ENCODE results near the gene NDOR1.
A peak's percentile ranks its signal among the peaks of the same experiment; 100 is the strongest.
"Not testable (repeated sequence)": the region's sequence is repeated elsewhere in the genome, so short reads cannot be mapped to it uniquely, and the experiment has no call there.

NDOR1 gene

DNA sequence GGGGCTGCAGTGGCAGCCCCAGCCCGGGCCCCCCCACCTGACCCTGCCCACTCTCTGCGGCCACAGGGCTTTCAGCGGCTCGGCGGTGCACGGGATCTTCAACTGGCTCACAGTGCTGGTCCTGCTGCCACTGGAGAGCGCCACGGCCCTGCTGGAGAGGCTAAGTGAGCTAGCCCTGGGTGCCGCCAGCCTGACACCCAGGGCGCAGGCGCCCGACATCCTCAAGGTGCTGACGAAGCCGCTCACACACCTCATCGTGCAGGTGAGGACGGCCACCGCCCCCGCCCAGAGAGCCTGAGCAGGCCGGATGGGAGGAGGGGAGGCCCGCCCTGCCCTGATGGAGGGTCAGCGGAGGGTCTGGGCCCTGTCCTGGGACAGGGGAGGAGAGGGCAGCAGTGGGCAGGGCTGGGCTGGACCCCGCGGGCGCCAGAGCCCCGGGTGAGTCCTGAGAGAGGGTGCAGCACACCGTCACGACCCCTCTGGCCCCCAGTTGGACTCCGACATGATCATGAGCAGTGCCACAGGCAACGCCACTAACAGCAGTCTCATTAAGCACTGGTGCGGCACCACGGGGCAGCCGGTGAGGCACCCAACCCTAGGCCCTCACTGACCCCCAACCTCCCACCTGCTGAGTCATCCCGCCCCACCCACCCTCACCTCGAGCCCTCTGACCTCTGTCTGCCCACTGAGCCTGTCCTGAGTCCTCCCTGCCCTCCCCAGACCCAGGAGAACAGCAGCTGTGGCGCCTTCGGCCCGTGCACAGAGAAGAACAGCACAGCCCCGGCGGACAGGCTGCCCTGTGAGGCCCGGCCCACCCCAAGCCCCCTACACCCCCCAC lies 27.9 kb downstream of the NDOR1 start:
- DNase-seq = no peak

DNA sequence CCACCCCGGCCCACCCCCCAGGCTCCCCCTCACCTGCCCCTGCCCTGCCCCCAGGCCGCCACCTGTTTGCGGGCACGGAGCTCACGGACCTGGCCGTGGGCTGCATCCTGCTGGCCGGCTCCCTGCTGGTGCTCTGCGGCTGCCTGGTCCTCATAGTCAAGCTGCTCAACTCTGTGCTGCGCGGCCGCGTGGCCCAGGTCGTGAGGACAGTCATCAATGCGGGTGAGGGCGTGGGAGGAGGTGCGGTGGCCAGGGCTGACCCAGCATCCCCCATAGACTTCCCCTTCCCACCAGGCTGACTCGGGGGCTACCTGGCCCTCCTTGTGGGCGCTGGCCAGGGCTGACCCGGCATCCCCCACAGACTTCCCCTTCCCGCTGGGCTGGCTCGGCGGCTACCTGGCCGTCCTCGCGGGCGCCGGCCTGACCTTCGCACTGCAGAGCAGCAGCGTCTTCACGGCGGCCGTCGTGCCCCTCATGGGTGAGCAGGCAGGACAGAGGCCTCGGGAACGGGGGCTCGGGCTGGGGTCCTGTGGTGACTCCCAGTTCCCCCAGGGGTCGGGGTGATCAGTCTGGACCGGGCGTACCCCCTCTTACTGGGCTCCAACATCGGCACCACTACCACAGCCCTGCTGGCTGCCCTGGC lies 28.7 kb downstream of the NDOR1 start:
- DNase-seq = no peak

DNA sequence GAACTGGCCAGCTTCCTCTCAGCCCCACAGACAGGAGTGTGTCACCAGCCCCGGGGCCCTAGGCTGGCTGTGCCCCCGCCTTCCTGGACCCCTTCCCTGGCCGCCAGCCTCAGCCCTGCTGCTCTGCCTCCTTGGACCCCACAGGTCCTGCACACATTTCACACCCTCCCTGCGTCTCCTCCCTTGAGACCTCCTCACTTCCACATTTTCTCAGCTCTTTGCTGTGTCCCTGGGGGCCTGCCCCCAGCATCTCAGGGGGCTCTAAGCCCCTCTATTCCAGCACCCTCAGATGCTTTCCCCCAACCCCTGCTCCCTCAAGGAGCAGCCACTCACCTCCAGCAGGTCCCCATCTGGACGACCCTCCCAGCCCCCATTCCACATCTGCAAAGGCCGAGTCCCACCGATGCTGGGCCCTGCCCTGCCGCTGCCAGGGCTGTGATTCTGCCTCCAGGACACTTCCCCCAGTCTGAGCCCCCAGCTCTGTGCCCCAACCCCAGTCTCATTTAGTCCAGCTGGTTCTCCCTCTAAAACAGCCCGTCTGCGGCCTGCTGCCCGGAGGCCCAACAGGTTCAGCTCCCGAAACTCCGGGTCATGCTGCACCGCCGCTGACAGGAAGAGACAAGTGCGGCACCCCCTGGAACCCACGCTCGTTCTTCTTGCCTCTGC lies 29.4 kb downstream of the NDOR1 start:
- DNase-seq = no peak

DNA sequence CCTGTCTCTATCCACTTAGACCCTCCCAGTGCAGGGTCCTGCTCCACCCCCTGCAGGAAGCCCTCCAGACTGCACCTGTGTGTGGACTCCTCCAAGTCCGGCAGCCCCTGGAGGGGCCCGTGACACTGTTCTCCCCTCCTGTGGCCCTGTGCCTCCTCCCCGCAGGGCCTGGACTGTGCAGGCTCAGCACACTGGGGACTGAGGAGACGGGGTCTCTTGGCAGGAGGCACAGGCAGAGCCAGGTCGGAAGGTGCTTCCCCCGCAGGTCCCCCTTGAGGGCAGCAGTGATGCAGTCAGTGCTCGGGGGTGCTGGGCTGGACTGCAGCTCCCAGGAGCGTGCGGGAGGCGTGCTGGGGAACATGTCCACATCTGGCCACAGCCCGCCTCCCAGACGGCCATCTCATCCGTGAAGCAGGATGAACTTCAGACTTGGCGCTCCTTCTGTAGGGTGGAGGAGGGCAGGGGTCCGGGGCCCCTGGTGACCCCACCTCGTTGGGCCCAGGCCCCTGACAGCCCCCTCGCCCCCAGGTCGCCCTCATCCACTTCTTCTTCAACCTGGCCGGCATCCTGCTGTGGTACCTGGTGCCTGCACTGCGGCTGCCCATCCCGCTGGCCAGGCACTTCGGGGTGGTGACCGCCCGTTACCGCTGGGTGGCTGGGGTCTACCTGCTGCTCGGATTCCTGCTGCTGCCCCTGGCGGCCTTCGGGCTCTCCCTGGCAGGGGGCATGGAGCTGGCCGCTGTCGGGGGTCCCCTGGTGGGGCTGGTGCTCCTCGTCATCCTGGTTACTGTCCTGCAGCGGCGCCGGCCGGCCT lies 30.1 kb downstream of the NDOR1 start:
- DNase-seq = no peak

DNA sequence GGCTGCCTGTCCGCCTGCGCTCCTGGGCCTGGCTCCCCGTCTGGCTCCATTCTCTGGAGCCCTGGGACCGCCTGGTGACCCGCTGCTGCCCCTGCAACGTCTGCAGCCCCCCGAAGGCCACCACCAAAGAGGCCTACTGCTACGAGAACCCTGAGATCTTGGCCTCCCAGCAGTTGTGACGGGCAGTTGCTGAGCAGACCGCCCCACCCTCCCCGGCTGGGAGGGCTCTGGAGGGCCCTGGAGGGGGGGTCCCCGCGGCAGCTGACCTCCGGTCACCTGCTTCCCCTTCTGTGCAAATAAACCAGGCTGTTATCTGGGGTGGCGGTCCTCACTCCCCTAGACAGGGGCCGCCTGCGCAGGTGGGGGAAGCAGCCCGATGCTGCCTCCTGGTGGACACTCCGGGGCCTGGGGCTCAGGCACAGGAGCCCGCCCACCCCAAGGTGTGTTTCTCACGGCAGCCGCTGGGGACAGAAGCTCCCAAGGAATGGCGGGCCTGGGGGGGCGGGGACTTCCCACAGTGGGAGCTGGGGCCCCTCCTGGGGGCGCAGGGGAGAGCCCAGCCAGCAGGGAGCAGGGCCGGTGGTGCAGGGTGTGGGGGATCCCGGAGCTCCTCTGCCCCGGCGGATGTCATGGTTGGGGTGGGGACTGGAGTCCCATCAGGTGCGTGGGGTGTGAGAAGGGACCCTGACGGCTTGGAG lies 30.9 kb downstream of the NDOR1 start:
- DNase-seq = peak; percentile 46 to 71

DNA sequence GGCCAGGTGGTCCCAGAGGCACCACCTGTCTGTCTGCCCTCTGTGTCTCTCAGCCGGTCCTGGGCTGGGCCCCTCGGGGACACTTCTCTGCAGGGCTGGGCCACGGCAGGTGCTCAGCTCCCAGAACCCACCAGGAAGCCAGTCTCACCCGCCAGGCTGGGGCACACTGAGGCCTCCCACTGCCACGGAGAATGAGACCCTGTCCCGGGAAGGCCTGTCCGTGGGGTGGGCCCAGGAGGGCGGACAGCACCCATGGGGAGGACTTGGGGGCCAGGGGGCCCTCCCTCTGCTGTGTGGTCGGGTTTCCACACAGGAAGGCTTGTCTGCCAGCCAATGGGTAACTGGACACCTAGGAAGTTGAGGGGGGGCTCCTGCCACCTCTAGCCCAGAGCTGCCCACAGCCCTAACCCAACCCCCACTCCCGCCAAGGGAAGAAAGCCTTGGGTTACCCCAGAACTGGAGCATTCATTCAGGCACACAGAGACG lies 31.5 kb downstream of the NDOR1 start:
- no peak for DNase-seq

DNA sequence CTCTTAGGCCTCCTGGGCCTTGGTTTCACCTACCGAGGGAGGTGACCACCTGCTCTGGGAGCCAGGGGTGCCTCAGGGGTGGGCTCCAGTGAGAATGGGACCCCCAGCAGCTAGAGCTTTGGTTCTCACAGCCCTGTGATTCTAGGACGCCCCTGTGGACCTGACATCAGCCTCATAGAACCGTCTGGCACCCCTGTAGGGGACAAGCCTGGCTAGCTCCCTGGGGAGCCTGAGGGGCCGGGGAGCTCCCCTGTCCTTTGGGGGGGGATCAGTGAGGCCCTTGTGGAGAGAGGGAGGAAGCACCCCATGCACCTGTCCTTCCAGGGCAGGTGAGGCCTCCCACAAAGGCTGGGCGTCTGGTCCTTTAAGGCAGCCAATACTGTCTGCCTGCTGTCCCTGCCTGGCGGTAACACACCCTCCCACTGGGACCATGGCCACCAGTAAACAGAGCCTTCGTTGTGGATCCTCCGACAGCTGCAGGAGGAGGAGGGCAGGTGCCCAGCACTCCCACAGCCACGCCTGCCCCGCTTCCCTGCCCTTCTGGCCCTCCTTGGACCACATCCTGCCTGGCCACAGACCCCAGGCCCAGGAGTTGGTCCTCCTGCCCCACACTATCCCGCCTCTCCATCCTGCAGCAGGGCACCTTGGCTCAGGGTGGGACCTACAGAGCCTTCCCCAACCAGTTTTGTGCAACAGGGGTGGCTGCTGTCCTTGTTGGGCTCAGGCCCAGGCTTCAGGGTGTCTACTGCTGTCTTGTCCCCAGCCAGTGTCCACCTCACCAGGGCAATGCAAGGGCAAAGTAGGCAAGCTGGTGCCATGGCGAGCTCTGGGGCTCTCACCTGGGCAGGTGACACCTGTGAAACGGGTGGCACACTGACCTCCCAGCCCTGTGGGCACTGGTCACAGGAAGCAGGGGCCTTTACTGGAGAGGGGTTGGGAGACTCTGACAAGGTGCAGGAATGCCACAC lies 32.5 kb downstream of the NDOR1 start:
- DNase-seq = peak; percentile 50 to 70

DNA sequence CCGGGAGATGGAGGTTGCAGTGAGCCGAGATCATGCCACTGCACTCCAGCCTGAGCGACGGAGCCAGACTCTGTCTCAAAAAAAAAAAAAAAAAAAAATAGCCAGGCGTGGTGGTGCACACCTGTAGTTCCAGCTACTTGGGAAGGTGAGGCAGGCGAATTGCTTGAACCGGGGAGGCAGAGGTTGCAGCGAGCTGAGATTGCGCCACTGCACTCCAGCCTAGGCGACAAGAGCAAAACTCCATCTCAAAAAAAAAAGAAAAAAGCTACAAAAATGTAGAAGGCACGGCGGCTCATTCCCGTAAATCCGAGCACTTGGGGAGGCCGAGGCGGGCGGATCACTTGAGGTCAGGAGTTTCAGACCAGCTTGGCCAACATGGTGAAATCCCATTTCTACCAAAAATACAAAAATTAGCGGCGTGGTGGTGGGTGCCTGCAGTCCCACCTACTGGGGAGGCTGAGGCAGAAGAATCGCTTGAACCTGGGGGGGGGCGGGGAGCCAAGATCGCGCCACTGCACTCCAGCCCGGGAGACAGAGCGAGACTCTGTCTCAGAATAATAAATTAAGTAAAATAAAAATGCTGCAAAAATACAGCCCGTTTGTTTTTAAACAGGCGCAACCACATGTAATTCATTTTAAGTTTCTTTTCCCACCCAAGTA lies 34.2 kb downstream of the NDOR1 start:
- DNase-seq = not testable (repeated sequence)

DNA sequence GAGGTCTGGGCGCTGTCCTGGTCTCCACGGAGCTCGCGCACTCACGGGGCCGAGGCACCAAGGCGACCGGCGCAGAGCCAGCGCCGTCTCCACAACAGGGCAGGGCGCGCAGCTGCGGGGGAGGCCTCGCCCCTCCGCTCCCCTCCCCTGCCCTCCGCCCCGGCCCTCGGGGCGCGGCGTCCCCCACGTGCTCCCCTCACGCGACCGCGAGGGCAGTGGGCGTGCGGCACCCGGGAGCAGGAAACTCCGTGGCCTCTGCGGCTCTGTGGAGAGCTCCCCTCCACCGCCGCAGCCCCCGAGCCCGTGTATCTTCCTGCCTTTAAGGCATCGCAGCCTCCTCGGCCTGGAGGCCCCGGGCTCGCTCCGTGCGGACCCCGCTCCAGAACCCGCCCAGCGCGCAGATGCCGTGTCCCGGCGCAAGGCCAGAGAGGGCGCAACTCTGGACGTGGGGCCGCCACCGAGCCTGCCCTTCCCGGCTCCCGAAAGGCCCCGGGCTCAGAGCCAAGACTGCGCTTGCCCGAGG lies 34.9 kb downstream of the NDOR1 start:
- DNase-seq = peak; percentile 54 to 79

DNA sequence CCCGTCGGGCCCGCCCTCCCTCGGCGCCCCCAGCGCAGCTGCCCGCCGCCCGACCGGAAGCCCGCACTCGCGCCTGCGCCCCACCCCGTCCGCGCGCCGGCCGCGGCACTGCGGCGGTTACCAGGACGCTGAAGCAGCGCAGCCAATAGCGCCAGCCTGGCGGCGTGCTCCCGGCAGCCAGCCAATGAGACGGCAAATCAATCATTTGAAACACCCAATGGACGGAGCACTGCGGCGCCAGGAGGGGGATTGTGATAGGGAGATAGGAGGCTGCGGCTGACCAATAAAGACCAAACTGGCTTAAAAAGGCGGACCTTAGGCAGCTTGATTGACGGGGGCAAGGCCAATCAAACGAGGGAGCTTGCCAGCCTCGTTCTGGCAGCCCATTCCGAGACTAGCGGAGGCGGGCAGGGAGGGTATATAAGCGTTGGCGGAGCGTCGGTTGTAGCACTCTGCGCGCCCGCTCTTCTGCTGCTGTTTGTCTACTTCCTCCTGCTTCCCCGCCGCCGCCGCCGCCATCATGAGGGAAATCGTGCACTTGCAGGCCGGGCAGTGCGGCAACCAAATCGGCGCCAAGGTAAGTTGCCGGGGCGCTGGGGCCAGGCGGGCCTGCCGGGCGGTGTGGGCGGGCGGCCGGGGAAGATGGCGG lies 35.5 kb downstream of the NDOR1 start, which contains the start of gene TUBB4B:
Gene TUBB4B, plus strand, starts transcription at position 447 of the 649 bp plus-strand sequence. Its CDS starts 74 bp downstream, at position 521.
- DNase-seq = peak; percentile 99 to 100

DNA sequence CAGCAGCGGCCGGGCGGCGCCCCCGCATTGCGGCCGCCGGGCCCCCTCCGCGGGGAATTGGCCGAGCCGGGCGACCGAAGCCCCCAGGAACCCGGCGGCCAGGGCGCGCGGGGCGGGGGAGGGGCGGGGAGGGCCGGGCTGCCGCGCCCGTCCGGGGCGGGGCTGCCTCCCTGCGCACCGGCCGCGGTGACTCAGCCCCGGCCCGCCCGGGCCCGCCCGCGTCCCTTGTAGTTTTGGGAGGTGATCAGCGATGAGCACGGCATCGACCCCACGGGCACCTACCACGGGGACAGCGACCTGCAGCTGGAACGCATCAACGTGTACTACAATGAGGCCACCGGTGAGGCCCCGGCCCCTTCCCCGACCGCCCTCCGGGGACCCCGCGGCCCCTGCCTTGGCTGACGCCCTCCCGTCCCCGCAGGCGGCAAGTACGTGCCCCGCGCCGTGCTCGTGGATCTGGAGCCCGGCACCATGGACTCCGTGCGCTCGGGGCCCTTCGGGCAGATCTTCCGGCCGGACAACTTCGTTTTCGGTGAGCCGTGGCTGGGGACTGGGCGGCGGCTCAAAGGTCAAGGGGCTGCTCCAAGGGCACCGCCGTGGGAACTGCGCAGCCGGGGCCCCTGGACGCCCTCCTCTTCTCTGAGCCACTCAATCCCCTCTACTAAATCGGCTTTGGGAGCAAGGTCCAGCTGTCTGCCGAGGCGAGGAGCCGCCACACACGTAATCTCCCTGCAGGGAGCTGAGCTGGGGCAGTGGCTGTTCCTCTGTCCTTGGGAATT lies 36.2 kb downstream of the NDOR1 start:
- DNase-seq = no peak

DNA sequence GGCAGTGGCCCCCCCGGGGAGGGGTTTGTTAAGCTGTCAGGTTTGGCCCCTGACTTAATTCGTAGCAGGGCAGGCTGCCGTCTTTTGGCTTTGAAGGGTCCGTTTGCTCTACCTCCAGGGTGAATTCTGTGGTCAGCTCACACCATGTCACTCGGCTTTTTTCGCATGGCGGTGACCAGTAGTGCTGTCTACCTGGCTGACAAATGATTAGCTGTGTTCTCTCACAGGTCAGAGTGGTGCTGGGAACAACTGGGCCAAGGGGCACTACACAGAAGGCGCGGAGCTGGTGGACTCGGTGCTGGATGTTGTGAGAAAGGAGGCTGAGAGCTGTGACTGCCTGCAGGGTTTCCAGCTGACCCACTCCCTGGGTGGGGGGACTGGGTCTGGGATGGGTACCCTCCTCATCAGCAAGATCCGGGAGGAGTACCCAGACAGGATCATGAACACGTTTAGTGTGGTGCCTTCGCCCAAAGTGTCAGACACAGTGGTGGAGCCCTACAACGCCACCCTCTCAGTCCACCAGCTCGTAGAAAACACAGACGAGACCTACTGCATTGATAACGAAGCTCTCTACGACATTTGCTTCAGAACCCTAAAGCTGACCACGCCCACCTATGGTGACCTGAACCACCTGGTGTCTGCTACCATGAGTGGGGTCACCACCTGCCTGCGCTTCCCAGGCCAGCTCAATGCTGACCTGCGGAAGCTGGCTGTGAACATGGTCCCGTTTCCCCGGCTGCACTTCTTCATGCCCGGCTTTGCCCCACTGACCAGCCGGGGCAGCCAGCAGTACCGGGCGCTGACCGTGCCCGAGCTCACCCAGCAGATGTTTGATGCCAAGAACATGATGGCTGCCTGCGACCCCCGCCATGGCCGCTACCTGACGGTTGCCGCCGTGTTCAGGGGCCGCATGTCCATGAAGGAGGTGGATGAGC lies 37.0 kb downstream of the NDOR1 start:
- no peak for DNase-seq

DNA sequence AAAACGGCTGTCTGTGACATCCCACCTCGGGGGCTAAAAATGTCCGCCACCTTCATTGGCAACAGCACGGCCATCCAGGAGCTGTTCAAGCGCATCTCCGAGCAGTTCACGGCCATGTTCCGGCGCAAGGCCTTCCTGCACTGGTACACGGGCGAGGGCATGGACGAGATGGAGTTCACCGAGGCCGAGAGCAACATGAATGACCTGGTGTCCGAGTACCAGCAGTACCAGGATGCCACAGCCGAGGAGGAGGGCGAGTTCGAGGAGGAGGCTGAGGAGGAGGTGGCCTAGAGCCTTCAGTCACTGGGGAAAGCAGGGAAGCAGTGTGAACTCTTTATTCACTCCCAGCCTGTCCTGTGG lies 37.7 kb downstream of the NDOR1 start:
- not testable (repeated sequence) for DNase-seq

DNA sequence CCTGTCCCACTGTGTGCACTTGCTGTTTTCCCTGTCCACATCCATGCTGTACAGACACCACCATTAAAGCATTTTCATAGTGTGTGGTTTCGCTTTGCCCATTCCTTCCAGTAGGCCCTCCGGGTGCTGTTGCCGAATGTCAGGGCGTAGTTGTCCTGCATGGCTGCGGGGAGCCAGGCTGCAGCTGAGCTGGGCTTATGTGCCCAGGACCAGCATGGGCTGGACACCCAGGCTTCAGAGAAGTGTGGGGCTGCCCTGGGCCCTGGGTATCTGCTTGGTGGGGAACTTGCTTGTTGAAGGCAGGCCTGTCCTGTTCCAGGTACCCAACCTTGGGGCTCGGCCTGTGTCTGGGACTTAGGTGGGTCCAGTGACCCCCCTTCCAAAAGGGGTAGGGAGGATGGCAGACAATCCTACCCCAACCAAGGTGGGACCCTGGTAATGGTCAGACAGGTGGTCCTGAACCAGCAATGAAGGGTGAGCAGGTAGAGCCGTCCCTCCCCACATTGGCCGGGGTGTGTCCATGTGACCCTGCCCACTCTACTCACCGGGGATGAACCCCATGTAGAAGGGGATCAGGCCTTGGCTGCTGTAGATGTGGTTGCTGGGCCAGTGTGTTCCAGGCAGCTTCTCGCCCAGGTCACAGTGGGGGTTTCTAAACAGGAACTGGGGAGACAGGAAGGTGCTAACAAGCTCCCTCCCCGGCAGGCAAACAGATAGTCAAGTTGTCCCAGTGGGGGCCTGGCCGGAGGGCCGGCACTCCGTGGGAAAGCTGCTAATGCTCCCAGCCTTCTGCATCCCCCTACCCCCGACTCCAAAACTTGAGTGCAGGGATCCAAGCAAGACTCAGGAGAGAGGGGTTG lies 38.4 kb downstream of the NDOR1 start:
- DNase-seq = no peak

DNA sequence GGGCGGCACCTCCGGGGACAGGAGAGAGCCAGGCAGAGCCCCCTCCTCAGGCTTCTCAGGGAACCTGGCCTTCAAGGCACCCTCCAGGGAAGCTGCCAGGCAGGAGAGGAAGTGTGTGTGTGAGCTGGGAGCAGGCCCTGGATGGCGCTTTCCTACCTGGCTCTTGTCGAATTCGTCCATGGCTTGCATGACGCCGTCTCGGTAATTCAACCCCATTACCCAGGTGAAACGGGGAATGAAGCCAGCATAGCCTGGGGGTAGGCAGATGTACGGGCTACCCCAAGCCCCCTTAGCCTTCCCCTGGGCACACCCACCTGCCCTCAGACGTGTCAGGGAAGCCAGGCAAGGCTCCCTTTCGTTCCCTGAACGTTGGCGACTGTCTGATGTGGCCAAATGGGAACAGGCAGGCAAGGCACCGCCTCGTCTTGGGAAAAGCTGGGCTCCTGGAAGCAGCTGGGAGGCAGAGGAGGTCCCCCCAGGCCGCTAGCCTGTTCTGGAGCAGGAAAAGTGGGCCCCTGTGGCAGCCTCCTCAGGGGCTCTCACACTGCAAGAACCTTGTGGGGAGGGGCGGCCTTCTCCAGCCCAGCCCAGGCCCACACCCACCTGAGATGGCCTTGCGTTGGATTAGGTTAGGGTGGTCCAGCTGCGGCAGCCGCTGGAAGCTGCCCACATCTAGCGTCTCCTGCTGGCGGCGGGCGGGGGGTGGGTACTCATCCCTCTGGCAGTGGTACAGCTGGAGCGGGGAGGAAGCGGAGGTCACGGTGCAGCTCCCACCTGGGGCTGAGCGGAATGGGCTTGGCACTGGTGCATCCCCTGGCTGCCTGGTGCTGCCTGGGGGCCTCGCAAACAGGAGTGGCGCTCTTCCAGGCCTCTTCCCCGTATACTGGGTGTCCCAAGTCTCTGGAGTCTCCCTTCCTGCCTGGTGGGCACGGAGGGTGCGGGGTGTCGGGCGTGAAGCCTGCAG lies 39.3 kb downstream of the NDOR1 start:
- no peak for DNase-seq

Measured in hippocampal formation (tissue), 2 donors.